B cell (primary cell): ENCODE data around the gene PNCK. TPM values are rescaled to one million over a fixed set of nuclear protein-coding genes. Genes with fewer than 3 reads are reported as not detected.

Source experiments
- ATAC-seq: fragments of 200-7000 bp; cut with Tn5 transposase; one replicate; pipeline ENCODE4 v1.10.0; 2021; ENCODE audit warnings: low read depth, mild to moderate bottlenecking, moderate number of reproducible peaks, moderate library complexity
- CTCF ChIA-PET: fragments of 350-600 bp; sonication (Branson Sonifier 250); formaldehyde crosslinking; loops from one replicate; lab custom pipeline; 2021; ENCODE audit warnings: antibody characterized with exemption, inconsistent platforms; lab: Charles Lee
- POLR2A ChIA-PET: fragments of 350-600 bp; sonication (Branson Sonifier 250); formaldehyde crosslinking; loops from one replicate; lab custom pipeline; 2021; ENCODE audit warnings: antibody characterized with exemption; lab: Charles Lee
- DNase-seq: peaks from one replicate; pipeline ENCODE4 v3.0.0; 2013
- H2AFZ ChIP-seq: 2 replicates; pipeline ENCODE4 v1.6.1; 2012; ENCODE audit warnings: mild to moderate bottlenecking, low read depth, low read length; ENCODE audit not compliant: insufficient read depth, poor library complexity, severe bottlenecking
- H3K27ac ChIP-seq, 2 donors: 1 replicate in 1 of 2; 2 replicates in 1 of 2; pipeline ENCODE4 v1.5.1; 2012 to 2013; ENCODE audit warnings: low read length in 2 of 2, mild to moderate bottlenecking in 2 of 2, moderate library complexity in 1 of 2
- H3K27me3 ChIP-seq, 4 experiments: fragments of 200-600 bp in 1 of 4; sonication (generic) in 1 of 4; replicated peaks in 1 of 4; 1 replicate in 2 of 4; 2 replicates in 2 of 4; pipeline versions ENCODE4 v1.6.1 to v1.7.0; 2013 to 2016; ENCODE audit warnings: low read length in 3 of 4, mild to moderate bottlenecking in 2 of 4, mixed read lengths in 1 of 4, moderate library complexity in 1 of 4; ENCODE audit not compliant: insufficient read depth in 4 of 4, control insufficient read depth in 3 of 4; ENCODE audit errors: control extremely low read depth in 1 of 4
- H3K36me3 ChIP-seq, 2 experiments: replicated peaks in 1 of 2; 1 replicate in 1 of 2; 2 replicates in 1 of 2; pipeline versions ENCODE4 v1.6.1 to v1.7.1; 2013; ENCODE audit warnings: low read length in 1 of 2; ENCODE audit not compliant: insufficient read depth in 2 of 2, control insufficient read depth in 1 of 2; ENCODE audit errors: control extremely low read depth in 1 of 2, extremely low read depth in 1 of 2
- H3K4me1 ChIP-seq, 2 donors: fragments of 200-600 bp in 1 of 2; sonication (generic) in 1 of 2; 1 replicate in 1 of 2; 2 replicates in 1 of 2; pipeline versions ENCODE4 v1.5.1 to v1.6.1; 2013 to 2017; ENCODE audit warnings: low read length in 2 of 2; ENCODE audit not compliant: control insufficient read depth in 2 of 2, insufficient read depth in 2 of 2
- H3K4me2 ChIP-seq: replicated peaks from 2 replicates; pipeline ENCODE3; 2012; ENCODE audit warnings: mild to moderate bottlenecking, low read depth, low read length; ENCODE audit not compliant: poor library complexity, severe bottlenecking
- H3K4me3 ChIP-seq, 5 experiments: fragments of 200-600 bp in 1 of 5; sonication (generic) in 1 of 5; 1 replicate in 3 of 5; 2 replicates in 2 of 5; pipeline versions ENCODE4 v1.5.1 to v1.7.0; 2011 to 2016; ENCODE audit warnings: low read length in 4 of 5, mild to moderate bottlenecking in 4 of 5, low read depth in 2 of 5, control low read depth in 1 of 5, moderate library complexity in 1 of 5; ENCODE audit not compliant: insufficient read depth in 1 of 5; ENCODE audit errors: control extremely low read depth in 1 of 5, extremely low read depth in 1 of 5
- H3K79me2 ChIP-seq: fragments of 200-600 bp; sonication (generic); one replicate; pipeline ENCODE4 v1.6.0; 2016; ENCODE audit warnings: low read length; ENCODE audit not compliant: control insufficient read depth, insufficient read depth
- H3K9ac ChIP-seq: fragments of 200-600 bp; sonication (generic); 2 replicates; pipeline ENCODE4 v1.6.1; 2017; ENCODE audit warnings: mild to moderate bottlenecking, low read length, moderate library complexity
- H3K9me3 ChIP-seq, 3 donors: one replicate each; pipeline versions ENCODE4 v1.6.1 to v1.7.1; 2013; ENCODE audit warnings: low read length in 2 of 3; ENCODE audit not compliant: control insufficient read depth in 2 of 3, insufficient read depth in 1 of 3; ENCODE audit errors: control extremely low read depth in 1 of 3
- H4K20me1 ChIP-seq: 2 replicates; pipeline ENCODE4 v1.6.0; 2012; ENCODE audit warnings: mild to moderate bottlenecking, low read length; ENCODE audit not compliant: insufficient read depth, control insufficient read depth, poor library complexity, severe bottlenecking
- H3K27ac Mint-ChIP-seq: one replicate; pipeline ENCODE4 v1.8.0; 2021; ENCODE audit warnings: mixed read lengths
- H3K27me3 Mint-ChIP-seq: one replicate; pipeline ENCODE4 v1.8.0; 2021; ENCODE audit warnings: mixed read lengths
- H3K4me1 Mint-ChIP-seq: one replicate; pipeline ENCODE4 v1.8.0; 2021; ENCODE audit warnings: mixed read lengths
- H3K4me3 Mint-ChIP-seq: one replicate; pipeline ENCODE4 v1.8.0; 2021; ENCODE audit warnings: mixed read lengths
- H3K9me3 Mint-ChIP-seq: one replicate; pipeline ENCODE4 v1.8.0; 2022; ENCODE audit warnings: mixed read lengths; ENCODE audit not compliant: insufficient read depth
- CTCF ChIP-seq: fragments of 200-600 bp; IDR thresholded peaks from one replicate; pipeline ENCODE4 v1.8.0; 2022; ENCODE audit warnings: antibody characterized with exemption, mild to moderate bottlenecking
- EZH2 ChIP-seq: IDR thresholded peaks from 2 replicates; pipeline ENCODE4 v1.6.1; 2012; ENCODE audit warnings: borderline replicate concordance, low read depth, mild to moderate bottlenecking, moderate library complexity, low read length; ENCODE audit not compliant: insufficient read depth, poor library complexity, severe bottlenecking
- WGBS: methylation state at CpG from one replicate; pipeline ENCODE4 v1.1.5; 2013; ENCODE audit warnings: missing lambda C conversion rate; ENCODE audit not compliant: insufficient coverage; 5-methylcytosine and 5-hydroxymethylcytosine counted together
- intact Hi-C: fragments of 100-400 bp; cut with micrococcal nuclease; formaldehyde crosslinking; loops from one replicate; pipeline ENCODE4 v1.10.0; 2022
- polyA plus RNA-seq: library from polyadenylated mRNA; depleted of rRNA; stranded (reverse); fragments of >200 nt; gene quantifications from 2 replicates; pipeline ENCODE4 v1.2.3, GENCODE V29; 2012
- total RNA-seq, 2 donors: library from RNA; stranded (reverse); fragments of 120-200 nt in 1 of 2; gene quantifications; 1 replicate in 1 of 2; 2 replicates in 1 of 2; pipeline versions ENCODE4 v1.2.3 to v1.2.4, GENCODE V29; 2013 to 2022

PNCK gene
- total and polyA plus RNA-seq, 2 donors (not counting 1 experiment from before 2014, with no cell fraction given), result 0.99 TPM; not detected in 1

DNA sequence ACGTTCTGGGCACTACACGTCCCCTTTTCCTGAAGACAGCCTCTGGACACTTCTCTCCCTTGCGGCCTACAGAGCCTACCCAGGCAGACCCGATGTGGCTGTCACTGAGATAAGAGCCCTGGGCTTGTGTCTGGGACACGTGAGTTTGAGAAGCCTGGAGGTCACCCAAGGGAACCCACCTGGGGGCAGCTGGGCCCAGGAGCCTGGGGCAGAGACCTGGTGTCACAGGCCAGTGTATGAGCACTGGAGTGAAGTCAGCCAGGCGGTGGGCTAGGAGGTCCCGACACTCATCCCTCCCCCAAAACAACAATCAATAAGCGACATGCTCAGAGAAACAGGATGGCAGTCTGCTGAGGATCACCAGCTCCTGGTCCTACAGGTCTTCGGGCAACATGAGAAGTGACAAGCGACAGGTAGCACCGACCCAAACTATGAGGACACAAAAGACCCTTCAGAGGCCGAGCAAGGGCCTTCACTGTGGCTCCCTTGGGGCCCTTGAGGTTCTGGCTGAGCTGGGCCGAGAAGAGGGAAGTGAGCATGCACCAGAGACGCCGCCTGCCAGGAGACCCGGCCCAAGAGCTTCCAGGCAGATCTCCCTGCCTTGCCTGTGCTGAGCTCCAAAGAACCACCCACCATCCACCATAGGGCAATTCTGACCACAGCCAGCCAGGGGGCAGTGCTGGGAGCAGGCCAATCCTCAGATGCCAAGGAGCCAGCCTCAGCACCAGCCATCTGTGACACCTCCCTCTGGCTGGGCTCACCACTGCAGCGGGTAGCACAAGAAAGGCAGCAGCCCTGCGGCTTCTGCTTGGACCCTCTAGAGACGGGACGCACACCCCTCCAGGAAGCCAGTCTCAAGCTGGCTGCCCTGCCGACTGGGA, 37.6 kb downstream of the PNCK start:
- ATAC-seq (peak; percentile 62), DNase-seq (peak; percentile 33)
- Mint-ChIP-seq H3K27ac (no peak overlapping the region), H3K4me3 (no peak overlapping the region), H3K9me3 (peaks cover 2% of the 10 kb centered on the region), H3K4me1 (peaks cover 4% of the 10 kb centered on the region), H3K27me3 (peaks cover 6% of the 10 kb centered on the region)
- no peaks in the 10 kb centered on the region for H3K79me2 ChIP-seq
- H3K4me2 ChIP-seq, result no peak overlapping the region
- H3K36me3 ChIP-seq, result no peaks in the 10 kb centered on the region
- peaks cover 0 to 19% (median 0%) of the 10 kb centered on the region in 4 experiments for H3K27me3 ChIP-seq
- 68% methylated on average over 7 of the region's 21 CpGs for WGBS
- ChIA-PET CTCF (interaction anchor here (1.0 to 1.5 kb wide), 3 partner anchors 11 to 62 kb away, joined by 3 read pairs; partner anchors contain the start of gene DUSP9), POLR2A (no interaction called here)
- H3K9me3 ChIP-seq, result no peaks in the 10 kb centered on the region
- no peaks in the 10 kb centered on the region for H3K4me1 ChIP-seq
- no peak overlapping the region for H3K4me3 ChIP-seq
- TF ChIP-seq CTCF, result no peak
- TF ChIP-seq EZH2, result no peak
- no peak overlapping the region for H3K9ac ChIP-seq
- intact Hi-C loops, result no loop called here
- H4K20me1 ChIP-seq, result no peaks in the 10 kb centered on the region
- no peak overlapping the region for H2AFZ ChIP-seq
- H3K27ac ChIP-seq, result no peak overlapping the region

DNA sequence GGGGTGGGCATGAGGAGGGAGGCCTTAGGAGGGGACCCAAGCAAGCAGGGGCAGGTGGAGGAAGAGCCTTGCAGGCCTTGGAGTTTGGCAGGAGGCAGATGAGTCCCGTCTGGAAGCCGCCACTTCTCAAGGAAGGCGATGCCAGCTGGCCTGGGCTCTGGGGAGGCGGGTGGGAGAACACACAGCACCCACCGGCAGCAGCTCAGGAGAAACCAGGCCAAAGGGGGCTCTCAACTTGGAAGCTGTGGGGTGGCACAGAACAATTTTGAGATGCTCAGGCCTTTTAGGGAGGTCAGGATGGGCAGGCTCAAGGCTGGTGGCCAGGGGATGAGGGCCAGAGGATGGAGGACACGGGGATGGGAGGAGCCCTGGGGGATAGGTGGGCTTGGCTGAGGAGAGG, 38.2 kb downstream of the PNCK start:
- Histone ChIP-seq H3K27me3 (peaks cover 0 to 14% (median 0%) of the 10 kb centered on the region in 4 experiments), H4K20me1 (no peaks in the 10 kb centered on the region), H3K9ac (no peak overlapping the region), H3K9me3 (no peaks in the 10 kb centered on the region), H3K27ac (no peak overlapping the region), H3K79me2 (no peaks in the 10 kb centered on the region), H3K4me2 (no peak overlapping the region), H3K4me3 (no peak overlapping the region), H2AFZ (no peak overlapping the region), H3K4me1 (no peaks in the 10 kb centered on the region), H3K36me3 (no peaks in the 10 kb centered on the region)
- Mint-ChIP-seq H3K27ac (no peak overlapping the region), H3K4me1 (peaks cover 2% of the 10 kb centered on the region), H3K27me3 (peaks cover 4% of the 10 kb centered on the region), H3K4me3 (no peak overlapping the region), H3K9me3 (peaks cover 2% of the 10 kb centered on the region)
- ATAC-seq (no peak), DNase-seq (no peak)
- intact Hi-C loops, result no loop called here
- no peak for TF ChIP-seq CTCF
- TF ChIP-seq EZH2, result no peak
- CTCF ChIA-PET, result interaction anchor here (1.5 kb wide), 1 partner anchor 24 kb away, joined by 3 read pairs; no protein-coding TSS in a partner anchor
- POLR2A ChIA-PET, result no interaction called here
- 93% methylated on average over 5 of the region's 6 CpGs for WGBS
